Body of pancreas (tissue), 4 donors: ENCODE data around the gene C16orf46. TPM values are rescaled to one million over a fixed set of nuclear protein-coding genes. Genes with fewer than 3 reads are reported as not detected.

Experiments used
- ATAC-seq: fragments of 150-250 bp; one replicate; pipeline ENCODE4 v1.9.1; 2016
- DNase-seq, 4 donors: peaks; one replicate each; pipeline ENCODE4 v3.0.0-alpha.2; 2019
- H3K27ac ChIP-seq, 4 donors: fragments of 200-600 bp; sonication (generic); 1 replicate in 3 of 4; 2 replicates in 1 of 4; pipeline versions ENCODE4 v1.5.1 to v1.6.1; 2016 to 2019; ENCODE audit warnings: mild to moderate bottlenecking in 1 of 4, mixed read lengths in 1 of 4, moderate library complexity in 1 of 4
- H3K27me3 ChIP-seq, 2 donors: fragments of 200-600 bp; sonication (generic); one replicate each; pipeline ENCODE4 v1.6.0; 2016; ENCODE audit warnings: mild to moderate bottlenecking in 1 of 2
- H3K36me3 ChIP-seq, 2 donors: fragments of 200-600 bp; sonication (generic); replicated peaks in 1 of 2; 2 replicates each; pipeline ENCODE4 v1.5.1; 2016; ENCODE audit warnings: low read depth in 2 of 2; ENCODE audit not compliant: insufficient read depth in 1 of 2
- H3K4me1 ChIP-seq: fragments of 200-600 bp; sonication (generic); one replicate; pipeline ENCODE4 v1.6.0; 2016
- H3K4me3 ChIP-seq, 2 donors: fragments of 200-600 bp; sonication (generic); 1 replicate in 1 of 2; 2 replicates in 1 of 2; pipeline ENCODE4 v1.5.1; 2016 to 2019
- H3K9me3 ChIP-seq, 3 donors: fragments of 200-600 bp; sonication (generic); 1 replicate in 2 of 3; 2 replicates in 1 of 3; pipeline ENCODE4 v1.5.1; 2016
- POLR2A ChIP-seq, 3 donors: fragments of 450-650 bp; IDR thresholded peaks; one replicate each; pipeline ENCODE4 v1.6.1; 2016; ENCODE audit warnings: antibody characterized with exemption in 3 of 3, mild to moderate bottlenecking in 2 of 3
- WGBS, 2 donors: methylation state at CpG; one replicate each; pipeline ENCODE4 v1.1.5; 2017; 5-methylcytosine and 5-hydroxymethylcytosine counted together
- intact Hi-C: fragments of 100-400 bp; cut with DNase I; formaldehyde crosslinking; loops from one replicate; pipeline ENCODE4 v1.15.1; 2023
- total RNA-seq, 2 donors: library from RNA; depleted of rRNA; stranded (reverse); fragments of >200 nt; gene quantifications; one replicate each; pipeline ENCODE4 v1.1.0, GENCODE V29; 2016
- TF ChIP-seq, protein P1 (sequence below), 7 experiments: fragments of 450-650 bp in 4 of 7; fragments of 200-600 bp in 3 of 7; sonication (generic) in 3 of 7; IDR thresholded peaks; one replicate each; pipeline ENCODE4 v1.5.1; 2016 to 2019; ENCODE audit warnings: antibody characterized with exemption in 7 of 7

The C16orf46 gene
- total RNA-seq, 2 donors from 2014 or later = 0.33 to 0.52 TPM

- no peak overlapping the region for H3K27ac ChIP-seq
- WGBS, 2 donors = 90 to 98% methylated on average over 2 of the region's 2 CpGs
- peaks cover 12 to 27% of the 10 kb centered on the region in 2 donors for H3K36me3 ChIP-seq
- no peak overlapping the region for H3K4me3 ChIP-seq
- peaks cover 26% of the 10 kb centered on the region for H3K4me1 ChIP-seq
- H3K27me3 ChIP-seq = no peaks in the 10 kb centered on the region
- intact Hi-C loops = no loop called here
- TF ChIP-seq, protein P1, sequence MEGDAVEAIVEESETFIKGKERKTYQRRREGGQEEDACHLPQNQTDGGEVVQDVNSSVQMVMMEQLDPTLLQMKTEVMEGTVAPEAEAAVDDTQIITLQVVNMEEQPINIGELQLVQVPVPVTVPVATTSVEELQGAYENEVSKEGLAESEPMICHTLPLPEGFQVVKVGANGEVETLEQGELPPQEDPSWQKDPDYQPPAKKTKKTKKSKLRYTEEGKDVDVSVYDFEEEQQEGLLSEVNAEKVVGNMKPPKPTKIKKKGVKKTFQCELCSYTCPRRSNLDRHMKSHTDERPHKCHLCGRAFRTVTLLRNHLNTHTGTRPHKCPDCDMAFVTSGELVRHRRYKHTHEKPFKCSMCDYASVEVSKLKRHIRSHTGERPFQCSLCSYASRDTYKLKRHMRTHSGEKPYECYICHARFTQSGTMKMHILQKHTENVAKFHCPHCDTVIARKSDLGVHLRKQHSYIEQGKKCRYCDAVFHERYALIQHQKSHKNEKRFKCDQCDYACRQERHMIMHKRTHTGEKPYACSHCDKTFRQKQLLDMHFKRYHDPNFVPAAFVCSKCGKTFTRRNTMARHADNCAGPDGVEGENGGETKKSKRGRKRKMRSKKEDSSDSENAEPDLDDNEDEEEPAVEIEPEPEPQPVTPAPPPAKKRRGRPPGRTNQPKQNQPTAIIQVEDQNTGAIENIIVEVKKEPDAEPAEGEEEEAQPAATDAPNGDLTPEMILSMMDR (IDR thresholded peaks at IDR 0.05) = no peak
- no peak for TF ChIP-seq POLR2A (IDR thresholded peaks at IDR 0.05)
- ATAC-seq = no peak
- H3K9me3 ChIP-seq = no peaks in the 10 kb centered on the region
- no peak for DNase-seq
Measured at GRCh38 chr16:81040131-81040530, 36.9 kb downstream of the C16orf46 start.

- TF ChIP-seq, protein P1 (IDR thresholded peaks at IDR 0.05) = no peak
- TF ChIP-seq POLR2A (IDR thresholded peaks at IDR 0.05) = no peak
- DNase-seq (no peak), ATAC-seq (no peak)
- Histone ChIP-seq H3K4me1 (peaks cover 26% of the 10 kb centered on the region), H3K27me3 (no peaks in the 10 kb centered on the region), H3K27ac (peak overlapping the region in 1 of 4 donors; percentile 77), H3K4me3 (peak overlapping the region in 1 of 2 donors; percentile 66), H3K9me3 (no peaks in the 10 kb centered on the region), H3K36me3 (peaks cover 0 to 5% of the 10 kb centered on the region in 2 donors)
- intact Hi-C loops = no loop called here
- WGBS, 2 donors = 17 to 19% methylated on average over 10 of the region's 10 CpGs
Measured at GRCh38 chr16:81036751-81037350, 40.2 kb downstream of the C16orf46 start.

GRCh38 chr16:81035975-81036750 is 40.9 kb downstream of the C16orf46 start:
- no peak for TF ChIP-seq POLR2A (IDR thresholded peaks at IDR 0.05)
- TF ChIP-seq, protein P1 (IDR thresholded peaks at IDR 0.05) = no peak
- peak overlapping the region in 1 of 2 donors; percentile 66 for H3K4me3 ChIP-seq
- H3K9me3 ChIP-seq = no peaks in the 10 kb centered on the region
- ATAC-seq (peak; percentile 43), DNase-seq (peak; percentile 33 to 46 (median 38))
- intact Hi-C loops = no loop called here
- peak overlapping the region; percentile 47 to 77 (median 66) for H3K27ac ChIP-seq
- peaks cover 26% of the 10 kb centered on the region for H3K4me1 ChIP-seq
- WGBS, 2 donors = 0 to 1% methylated on average over 11 to 76 of the region's 80 CpGs
- H3K36me3 ChIP-seq = no peaks in the 10 kb centered on the region
- H3K27me3 ChIP-seq = no peaks in the 10 kb centered on the region

DNA sequence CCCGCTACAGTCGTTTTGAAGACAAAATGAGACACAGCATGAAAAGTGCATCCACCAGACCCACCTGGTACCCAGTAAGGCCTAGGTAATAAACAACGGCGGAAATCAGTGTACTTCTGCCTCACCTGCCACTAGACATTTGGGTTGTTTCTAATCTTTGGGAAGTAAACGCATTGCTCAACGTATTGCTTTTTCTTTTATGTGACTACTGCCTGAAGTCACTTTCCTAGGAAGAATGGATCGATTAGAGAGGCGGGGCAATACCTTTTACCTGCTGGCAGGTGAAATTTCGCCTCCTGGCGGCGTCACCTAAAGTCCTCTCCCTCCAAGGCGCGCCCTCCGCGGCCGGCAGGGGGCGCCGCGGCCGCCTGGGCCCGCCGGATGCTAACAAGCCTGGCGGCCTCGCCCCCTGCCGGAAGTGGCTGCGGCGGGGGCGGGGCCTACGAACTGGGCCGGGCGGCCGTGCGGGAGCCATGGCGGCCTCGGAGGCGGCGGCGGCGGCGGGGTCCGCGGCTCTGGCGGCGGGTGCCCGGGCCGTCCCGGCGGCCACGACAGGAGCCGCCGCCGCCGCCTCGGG is 41.6 kb downstream of the C16orf46 start, which contains the start of gene ATMIN:
Gene ATMIN (plus strand): TSS at position 445 of the 577 bp plus-strand sequence. CDS start 29 bp downstream, at position 474.
- peak; percentile 93 to 95 (median 94) for DNase-seq
- no peaks in the 10 kb centered on the region for H3K36me3 ChIP-seq
- TF ChIP-seq, protein P1 (IDR thresholded peaks at IDR 0.05) = peak; percentile 89 to 100 (median 100)
- peak in 1 of 3 donors; percentile 34 for TF ChIP-seq POLR2A (IDR thresholded peaks at IDR 0.05)
- WGBS, 2 donors = 2 to 12% methylated on average over 6 to 37 of the region's 54 CpGs
- peaks cover 26% of the 10 kb centered on the region for H3K4me1 ChIP-seq
- no peaks in the 10 kb centered on the region for H3K9me3 ChIP-seq
- peak within 1 kb of the TSS in 1 of 2 donors; percentile 66 for H3K4me3 ChIP-seq
- peak within 1 kb of the TSS; percentile 47 to 79 (median 66) for H3K27ac ChIP-seq
- ATAC-seq = peak; percentile 99
- no peaks in the 10 kb centered on the region for H3K27me3 ChIP-seq
- intact Hi-C loops = no loop called here
